Dedifferentiated amniotic fluid mesenchymal stem cell (primary cell): Measurements from ENCODE around the gene CHRNG.

Experiments
- DNase-seq: peaks from one replicate; pipeline ENCODE4 v3.0.0-alpha.2; 2016; ENCODE audit errors: extremely low spot score

Gene CHRNG

GRCh38 chr2:232576995-232577394 is 37.5 kb downstream of the CHRNG start:
- peak; percentile 27 for DNase-seq

GRCh38 chr2:232577841-232578240 is 38.3 kb downstream of the CHRNG start:
- no peak for DNase-seq

- no peak for DNase-seq
Measured at GRCh38 chr2:232578626-232579025, 39.1 kb downstream of the CHRNG start.

- no peak for DNase-seq
Measured at GRCh38 chr2:232580648-232580981, 41.1 kb downstream of the CHRNG start.

GRCh38 chr2:232581725-232582124 is 42.2 kb downstream of the CHRNG start:
- no peak for DNase-seq

GRCh38 chr2:232584238-232584637 is 44.7 kb downstream of the CHRNG start:
- DNase-seq = no peak

- no peak for DNase-seq
Measured at GRCh38 chr2:232586943-232587505, 47.5 kb downstream of the CHRNG start.

- no peak for DNase-seq
Measured at GRCh38 chr2:232587512-232587911, 48.0 kb downstream of the CHRNG start.

GRCh38 chr2:232588031-232588430 is 48.5 kb downstream of the CHRNG start:
- no peak for DNase-seq

- DNase-seq = peak; percentile 87
Measured at GRCh38 chr2:232588680-232589585, 49.4 kb downstream of the CHRNG start.

GRCh38 chr2:232592772-232593395 is 53.4 kb downstream of the CHRNG start:
- peak; percentile 71 for DNase-seq

GRCh38 chr2:232593982-232594381 is 54.5 kb downstream of the CHRNG start:
- no peak for DNase-seq
